Measurements from ENCODE around the gene PIK3R2. TPM values are rescaled to one million over a fixed set of nuclear protein-coding genes. Genes with fewer than 3 reads are reported as not detected.
A peak's percentile ranks its signal among the peaks of the same experiment; 100 is the strongest.

Gene PIK3R2
- total and polyA plus RNA-seq, 2 experiments from 2014 or later: 1.5 to 29.2 TPM

- Histone ChIP-seq H3K4me1 (ENCODE audit: insufficient read depth) (no peaks in the 10 kb centered on the region), H3K9ac (no peak overlapping the region), H3K36me3 (ENCODE audit: low read depth) (no peaks in the 10 kb centered on the region), H3K27ac (no peak overlapping the region), H3K9me2 (ENCODE audit: insufficient read depth) (no peaks in the 10 kb centered on the region), H3K27me3 (replicated peaks; ENCODE audit: insufficient read depth) (no peaks in the 10 kb centered on the region), H4K20me1 (ENCODE audit: insufficient read depth) (no peaks in the 10 kb centered on the region), H3K4me2 (ENCODE audit: unreplicated experiment) (no peak overlapping the region), H3K79me2 (ENCODE audit: insufficient read depth) (no peaks in the 10 kb centered on the region), H3K9me3 (ENCODE audit: low read depth) (no peaks in the 10 kb centered on the region), H2AFZ (no peak overlapping the region), H3K4me3 (no peak overlapping the region), H3F3A (ENCODE audit: insufficient read depth) (0 out of 2 replicates have a peak, but pooled peaks cover 3% of the 10 kb centered on the region)
- TF ChIP-seq EZH2 (IDR thresholded peaks at IDR 0.05; ENCODE audit: insufficient read depth, poor library complexity, severe bottlenecking) (no peak), EZH2phosphoT487 (IDR thresholded peaks at IDR 0.05; ENCODE audit: insufficient read depth, low read depth) (no peak)
- 92 to 93% methylated on average over 22 to 26 of the region's 26 CpGs for WGBS, 2 experiments (ENCODE audit: low coverage in 1 of 2, low lambda C conversion rate in 2 of 2, missing lambda C conversion rate in 2 of 2)
- DNase-seq: no peak
- in situ Hi-C loops (cut with MboI): no loop called here
Observed at GRCh38 chr19:18123819-18124218, 29.1 kb upstream of the PIK3R2 start.

- Histone ChIP-seq H3K9ac (no peak overlapping the region), H3K27ac (no peak overlapping the region), H3K36me3 (ENCODE audit: low read depth) (no peaks in the 10 kb centered on the region), H3K4me3 (no peak overlapping the region), H3K9me2 (ENCODE audit: insufficient read depth) (no peaks in the 10 kb centered on the region), H3K9me3 (ENCODE audit: low read depth) (no peaks in the 10 kb centered on the region), H3K79me2 (ENCODE audit: insufficient read depth) (no peaks in the 10 kb centered on the region), H4K20me1 (ENCODE audit: insufficient read depth) (no peaks in the 10 kb centered on the region), H3K4me2 (ENCODE audit: unreplicated experiment) (no peak overlapping the region), H3K27me3 (replicated peaks; ENCODE audit: insufficient read depth) (no peaks in the 10 kb centered on the region), H2AFZ (no peak overlapping the region), H3F3A (ENCODE audit: insufficient read depth) (no peaks in the 10 kb centered on the region), H3K4me1 (ENCODE audit: insufficient read depth) (no peaks in the 10 kb centered on the region)
- in situ Hi-C loops (cut with MboI): no loop called here
- TF ChIP-seq EZH2 (IDR thresholded peaks at IDR 0.05; ENCODE audit: insufficient read depth, poor library complexity, severe bottlenecking) (no peak), EZH2phosphoT487 (IDR thresholded peaks at IDR 0.05; ENCODE audit: insufficient read depth, low read depth) (no peak)
- no peak for DNase-seq
- 79 to 81% methylated on average over 2 of the region's 2 CpGs for WGBS, 2 experiments (ENCODE audit: low coverage in 1 of 2, low lambda C conversion rate in 2 of 2, missing lambda C conversion rate in 2 of 2)
Observed at GRCh38 chr19:18126097-18126496, 26.9 kb upstream of the PIK3R2 start.

- Histone ChIP-seq H3K9ac (no peak overlapping the region), H3K36me3 (ENCODE audit: low read depth) (no peaks in the 10 kb centered on the region; the same call in 1 of the 2 replicates), H3K9me3 (ENCODE audit: low read depth) (no peaks in the 10 kb centered on the region), H2AFZ (no peak overlapping the region), H3K27ac (no peak overlapping the region), H3K79me2 (ENCODE audit: insufficient read depth) (no peaks in the 10 kb centered on the region), H3K4me3 (no peak overlapping the region), H4K20me1 (ENCODE audit: insufficient read depth) (no peaks in the 10 kb centered on the region), H3K27me3 (replicated peaks; ENCODE audit: insufficient read depth) (no peaks in the 10 kb centered on the region), H3K9me2 (ENCODE audit: insufficient read depth) (no peaks in the 10 kb centered on the region), H3K4me1 (ENCODE audit: insufficient read depth) (no peaks in the 10 kb centered on the region), H3F3A (ENCODE audit: insufficient read depth) (no peaks in the 10 kb centered on the region), H3K4me2 (ENCODE audit: unreplicated experiment) (no peak overlapping the region)
- TF ChIP-seq EZH2 (IDR thresholded peaks at IDR 0.05; ENCODE audit: insufficient read depth, poor library complexity, severe bottlenecking): no peak
- TF ChIP-seq EZH2phosphoT487 (IDR thresholded peaks at IDR 0.05; ENCODE audit: insufficient read depth, low read depth): no peak
- in situ Hi-C loops (cut with MboI): no loop called here
- peak; percentile 57 for DNase-seq
- WGBS, 2 experiments (ENCODE audit: low coverage in 1 of 2, low lambda C conversion rate in 2 of 2, missing lambda C conversion rate in 2 of 2): 66 to 68% methylated on average over 3 of the region's 3 CpGs
Observed at GRCh38 chr19:18128044-18128443, 24.9 kb upstream of the PIK3R2 start.

GRCh38 chr19:18128805-18129204, 24.2 kb upstream of the PIK3R2 start:
- 94 to 95% methylated on average over 12 of the region's 12 CpGs for WGBS, 2 experiments (ENCODE audit: low coverage in 1 of 2, low lambda C conversion rate in 2 of 2, missing lambda C conversion rate in 2 of 2)
- H3K4me2 ChIP-seq (ENCODE audit: unreplicated experiment): no peak overlapping the region
- H3K36me3 ChIP-seq (ENCODE audit: low read depth): no peaks in the 10 kb centered on the region; the same call in 1 of the 2 replicates
- TF ChIP-seq EZH2 (IDR thresholded peaks at IDR 0.05; ENCODE audit: insufficient read depth, poor library complexity, severe bottlenecking): no peak
- no peak for TF ChIP-seq EZH2phosphoT487 (IDR thresholded peaks at IDR 0.05; ENCODE audit: insufficient read depth, low read depth)
- no peak for DNase-seq
- no peaks in the 10 kb centered on the region for H3K4me1 ChIP-seq (ENCODE audit: insufficient read depth)
- no peaks in the 10 kb centered on the region for H3F3A ChIP-seq (ENCODE audit: insufficient read depth)
- no peak overlapping the region for H2AFZ ChIP-seq
- no peak overlapping the region for H3K27ac ChIP-seq
- in situ Hi-C loops (cut with MboI): no loop called here
- H3K79me2 ChIP-seq (ENCODE audit: insufficient read depth): no peaks in the 10 kb centered on the region
- no peak overlapping the region for H3K4me3 ChIP-seq
- H3K9me2 ChIP-seq (ENCODE audit: insufficient read depth): no peaks in the 10 kb centered on the region
- no peaks in the 10 kb centered on the region for H3K27me3 ChIP-seq (replicated peaks; ENCODE audit: insufficient read depth)
- H4K20me1 ChIP-seq (ENCODE audit: insufficient read depth): no peaks in the 10 kb centered on the region
- H3K9me3 ChIP-seq (ENCODE audit: low read depth): no peaks in the 10 kb centered on the region
- no peak overlapping the region for H3K9ac ChIP-seq
